CD4-positive, alpha-beta T cell treated with Interleukin-2 at 100 ng/mL for 4 hours (primary cell): Measurements from ENCODE around the gene FBXW5.

Experiments
- DNase-seq: peaks from one replicate; pipeline ENCODE4 v3.0.0-alpha.2; 2020; ENCODE audit warnings: low spot score

Gene FBXW5

GRCh38 chr9:136944519-136945332, at the start of gene FBXW5, which contains the start of gene C8G:
Gene FBXW5, minus strand, starts transcription at chr9:136944738. Its CDS starts 655 bp downstream, at chr9:136944083.
Gene C8G, plus strand, starts transcription at chr9:136945243. Its CDS starts 78 bp downstream, at chr9:136945321.
- peak; percentile 94 for DNase-seq

- DNase-seq = no peak
These were observed 48.4 kb upstream of the FBXW5 start for GRCh38 chr9:136992819-136993369.

GRCh38 chr9:136991993-136992818, 47.7 kb upstream of the FBXW5 start, which contains the start of gene PAXX:
Gene PAXX, plus strand, starts transcription at chr9:136992422. Its CDS starts 22 bp downstream, at chr9:136992444.
- DNase-seq = peak; percentile 92

- DNase-seq = no peak
These were observed 45.8 kb upstream of the FBXW5 start for GRCh38 chr9:136990242-136990911.

- no peak for DNase-seq
These were observed 44.3 kb upstream of the FBXW5 start for GRCh38 chr9:136988872-136989271.

GRCh38 chr9:136985853-136986252, 41.3 kb upstream of the FBXW5 start:
- DNase-seq = no peak

GRCh38 chr9:136985027-136985602, 40.6 kb upstream of the FBXW5 start:
- DNase-seq = no peak

- no peak for DNase-seq
These were observed 40.0 kb upstream of the FBXW5 start for GRCh38 chr9:136984464-136985026.

GRCh38 chr9:136983656-136984314, 39.2 kb upstream of the FBXW5 start:
- DNase-seq = no peak

- no peak for DNase-seq
These were observed 38.6 kb upstream of the FBXW5 start for GRCh38 chr9:136983167-136983566.

- DNase-seq = no peak
These were observed 37.9 kb upstream of the FBXW5 start, which contains the start of gene LCNL1 for GRCh38 chr9:136982232-136983051. Gene LCNL1, plus strand, starts transcription at chr9:136982993. Its CDS starts 594 bp downstream, at chr9:136983587.

GRCh38 chr9:136981588-136982231, 37.2 kb upstream of the FBXW5 start:
- no peak for DNase-seq

GRCh38 chr9:136980669-136981478, 36.3 kb upstream of the FBXW5 start:
- DNase-seq = no peak

- no peak for DNase-seq
These were observed 35.4 kb upstream of the FBXW5 start for GRCh38 chr9:136979769-136980587.

- DNase-seq = no peak
These were observed 34.5 kb upstream of the FBXW5 start for GRCh38 chr9:136978865-136979544.

GRCh38 chr9:136978073-136978864, 33.7 kb upstream of the FBXW5 start:
- DNase-seq = peak; percentile 54
